Activated T-cell treated with anti-CD3 and anti-CD28 coated beads for 4 hours (primary cell): ENCODE results near the gene INO80C.
"Not testable (repeated sequence)": the region's sequence is repeated elsewhere in the genome, so short reads cannot be mapped to it uniquely, and the experiment has no call there.

Source experiments
- DNase-seq: peaks from one replicate; pipeline ENCODE4 v3.0.0-alpha.2; 2020

Gene INO80C

GRCh38 chr18:35511833-35512232 lies 14.1 kb upstream of the INO80C start:
- no peak for DNase-seq

- no peak for DNase-seq
Measured at GRCh38 chr18:35511428-35511827, 13.7 kb upstream of the INO80C start.

GRCh38 chr18:35510076-35510651 lies 12.4 kb upstream of the INO80C start:
- no peak for DNase-seq

GRCh38 chr18:35508746-35509338 lies 11.1 kb upstream of the INO80C start:
- DNase-seq = no peak

GRCh38 chr18:35508030-35508429 lies 10.3 kb upstream of the INO80C start:
- DNase-seq = no peak

GRCh38 chr18:35507623-35508022 lies 9.9 kb upstream of the INO80C start:
- DNase-seq = no peak

- DNase-seq = no peak
Measured at GRCh38 chr18:35507192-35507591, 9.4 kb upstream of the INO80C start.

- DNase-seq = no peak
Measured at GRCh38 chr18:35506024-35506712, 8.4 kb upstream of the INO80C start.

GRCh38 chr18:35504996-35505395 lies 7.2 kb upstream of the INO80C start:
- no peak for DNase-seq

- no peak for DNase-seq
Measured at GRCh38 chr18:35502052-35502451, 4.3 kb upstream of the INO80C start.

- no peak for DNase-seq
Measured at GRCh38 chr18:35501369-35501768, 3.6 kb upstream of the INO80C start.

- no peak for DNase-seq
Measured at GRCh38 chr18:35500113-35500512, 2.4 kb upstream of the INO80C start.

GRCh38 chr18:35497027-35497369 lies 762 bp downstream of the INO80C start:
- DNase-seq = no peak

- DNase-seq = no peak
Measured at GRCh38 chr18:35495536-35496314, 2.0 kb downstream of the INO80C start.

GRCh38 chr18:35494251-35495220 lies 3.2 kb downstream of the INO80C start:
- no peak for DNase-seq

- DNase-seq = no peak
Measured at GRCh38 chr18:35491700-35492077, 6.1 kb downstream of the INO80C start.

- no peak for DNase-seq
Measured at GRCh38 chr18:35490894-35491699, 6.7 kb downstream of the INO80C start.

GRCh38 chr18:35489913-35490490 lies 7.8 kb downstream of the INO80C start:
- DNase-seq = no peak

- not testable (repeated sequence) for DNase-seq
Measured at GRCh38 chr18:35489281-35489680, 8.5 kb downstream of the INO80C start.

GRCh38 chr18:35488396-35488795 lies 9.4 kb downstream of the INO80C start:
- DNase-seq = not testable (repeated sequence)

GRCh38 chr18:35487525-35487924 lies 10.2 kb downstream of the INO80C start:
- DNase-seq = not testable (repeated sequence)
